PC-9 (cell line): Measurements from ENCODE around the gene SEMA6A. TPM values are rescaled to one million over a fixed set of nuclear protein-coding genes. Genes with fewer than 3 reads are reported as not detected.

Source experiments
- BruUV-seq: library from RNA; stranded (reverse); fragments of 400-500 nt; replicated peaks from 2 replicates; lab custom pipeline; 2021; lab: Mats Ljungman, UMichigan
- CTCF ChIA-PET: fragments of 300-600 bp; sonication (Branson Sonifier 250); formaldehyde crosslinking; loops from one replicate; lab custom pipeline; 2022; ENCODE audit warnings: antibody characterized with exemption; lab: Charles Lee
- POLR2A ChIA-PET: fragments of 300-600 bp; sonication (Branson Sonifier 250); formaldehyde crosslinking; loops from one replicate; lab custom pipeline; 2022; ENCODE audit warnings: antibody characterized with exemption; ENCODE audit not compliant: unreplicated experiment; lab: Charles Lee
- DNase-seq, 2 experiments: peaks; one replicate each; pipeline versions ENCODE4 v3.0.0 to v3.0.0-alpha.2; 2015 to 2022; ENCODE audit warnings: mixed read lengths in 1 of 2
- H2AFZ ChIP-seq: fragments of 200-600 bp; sonication (generic); 2 replicates; pipeline ENCODE4 v1.8.1; 2017; ENCODE audit warnings: antibody characterized with exemption
- H3F3A ChIP-seq: fragments of 200-600 bp; sonication (generic); 2 replicates; pipeline ENCODE4 v1.8.1; 2017; ENCODE audit warnings: antibody characterized with exemption, mild to moderate bottlenecking, low read depth; ENCODE audit not compliant: insufficient read depth
- H3K27ac ChIP-seq: fragments of 200-600 bp; sonication (generic); 2 replicates; pipeline ENCODE4 v1.6.1; 2016; ENCODE audit warnings: mixed run types
- H3K27me3 ChIP-seq: fragments of 200-600 bp; sonication (generic); 2 replicates; pipeline ENCODE4 v1.6.1; 2016; ENCODE audit warnings: low read depth, mixed run types; ENCODE audit not compliant: insufficient read depth
- H3K36me3 ChIP-seq: fragments of 200-600 bp; sonication (generic); 2 replicates; pipeline ENCODE4 v1.6.1; 2016; ENCODE audit warnings: low read depth, mixed run types
- H3K4me1 ChIP-seq: fragments of 200-600 bp; sonication (generic); replicated peaks from 2 replicates; pipeline ENCODE4 v1.6.1; 2016; ENCODE audit warnings: mixed run types; ENCODE audit not compliant: insufficient read depth
- H3K4me2 ChIP-seq: fragments of 200-600 bp; sonication (generic); 2 replicates; pipeline ENCODE4 v1.6.1; 2017; ENCODE audit warnings: mixed run types
- H3K4me3 ChIP-seq: fragments of 200-600 bp; sonication (generic); 2 replicates; pipeline ENCODE4 v1.6.1; 2016; ENCODE audit warnings: mixed run types
- H3K79me2 ChIP-seq: fragments of 200-600 bp; sonication (generic); 2 replicates; pipeline ENCODE4 v1.6.1; 2017; ENCODE audit warnings: low read depth, mixed run types
- H3K9me2 ChIP-seq: fragments of 200-600 bp; sonication (generic); 2 replicates; pipeline ENCODE4 v1.8.1; 2017; ENCODE audit warnings: mild to moderate bottlenecking; ENCODE audit not compliant: insufficient read depth
- H3K9me3 ChIP-seq: fragments of 200-600 bp; sonication (generic); 2 replicates; pipeline ENCODE4 v1.8.1; 2016; ENCODE audit warnings: low read depth; ENCODE audit not compliant: insufficient read depth
- H4K20me1 ChIP-seq: fragments of 200-600 bp; sonication (generic); 2 replicates; pipeline ENCODE4 v1.8.1; 2017; ENCODE audit not compliant: insufficient read depth
- EZH2 ChIP-seq: fragments of 200-600 bp; sonication (generic); IDR thresholded peaks from 2 replicates; pipeline ENCODE4 v1.8.0; 2017; ENCODE audit warnings: antibody characterized with exemption, low read depth
- intact Hi-C: fragments of 100-400 bp; cut with micrococcal nuclease; formaldehyde crosslinking; loops from one replicate; pipeline ENCODE4 v1.10.0; 2022; ENCODE audit not compliant: unreplicated experiment
- total RNA-seq: library from RNA; stranded (reverse); gene quantifications from 2 replicates; pipeline ENCODE4 v1.2.3, GENCODE V29; 2021
- TF ChIP-seq, protein P1 (sequence below): fragments of 200-600 bp; sonication (generic); conservative IDR thresholded peaks from 2 replicates; pipeline ENCODE4 v1.6.1; 2017; ENCODE audit warnings: mixed run types, antibody characterized with exemption, mild to moderate bottlenecking, moderate library complexity

SEMA6A gene
- total RNA-seq, 1 experiment from 2014 or later, result not detected

DNA sequence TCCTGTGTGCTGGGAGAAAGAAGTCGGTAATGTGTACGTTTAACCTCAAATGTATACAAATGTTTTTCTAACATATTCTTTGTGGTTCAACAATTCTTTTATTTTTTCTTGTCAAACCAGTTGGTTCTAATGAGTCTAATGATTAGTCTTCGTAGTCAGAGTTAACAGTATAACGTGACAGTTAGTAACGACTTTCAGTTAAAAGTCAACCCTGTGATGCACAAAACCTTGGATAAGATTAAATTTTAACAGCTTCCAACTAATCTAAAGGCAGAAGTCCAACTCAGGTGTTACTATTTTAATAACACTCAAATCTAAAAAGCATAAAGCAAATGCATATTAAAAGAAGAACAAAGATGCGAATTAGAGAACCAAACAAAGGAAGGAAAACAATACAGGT lies 47.0 kb downstream of the SEMA6A start:
- ChIA-PET CTCF (no interaction called here), POLR2A (no interaction called here)
- no TSS peak for BruUV-seq
- no peaks in the 10 kb centered on the region for H3K9me3 ChIP-seq
- H3K4me2 ChIP-seq, result no peak overlapping the region
- H3K4me3 ChIP-seq, result no peak overlapping the region
- no peaks in the 10 kb centered on the region for H3K4me1 ChIP-seq
- no peak overlapping the region for H2AFZ ChIP-seq
- DNase-seq, result no peak
- H4K20me1 ChIP-seq, result no peaks in the 10 kb centered on the region
- peaks cover 65% of the 10 kb centered on the region for H3K27me3 ChIP-seq
- H3F3A ChIP-seq, result no peaks in the 10 kb centered on the region
- intact Hi-C loops, result no loop called here
- H3K79me2 ChIP-seq, result no peaks in the 10 kb centered on the region
- H3K27ac ChIP-seq, result no peak overlapping the region
- no peaks in the 10 kb centered on the region for H3K36me3 ChIP-seq
- no peaks in the 10 kb centered on the region for H3K9me2 ChIP-seq
- no peak for TF ChIP-seq EZH2
- TF ChIP-seq, protein P1, sequence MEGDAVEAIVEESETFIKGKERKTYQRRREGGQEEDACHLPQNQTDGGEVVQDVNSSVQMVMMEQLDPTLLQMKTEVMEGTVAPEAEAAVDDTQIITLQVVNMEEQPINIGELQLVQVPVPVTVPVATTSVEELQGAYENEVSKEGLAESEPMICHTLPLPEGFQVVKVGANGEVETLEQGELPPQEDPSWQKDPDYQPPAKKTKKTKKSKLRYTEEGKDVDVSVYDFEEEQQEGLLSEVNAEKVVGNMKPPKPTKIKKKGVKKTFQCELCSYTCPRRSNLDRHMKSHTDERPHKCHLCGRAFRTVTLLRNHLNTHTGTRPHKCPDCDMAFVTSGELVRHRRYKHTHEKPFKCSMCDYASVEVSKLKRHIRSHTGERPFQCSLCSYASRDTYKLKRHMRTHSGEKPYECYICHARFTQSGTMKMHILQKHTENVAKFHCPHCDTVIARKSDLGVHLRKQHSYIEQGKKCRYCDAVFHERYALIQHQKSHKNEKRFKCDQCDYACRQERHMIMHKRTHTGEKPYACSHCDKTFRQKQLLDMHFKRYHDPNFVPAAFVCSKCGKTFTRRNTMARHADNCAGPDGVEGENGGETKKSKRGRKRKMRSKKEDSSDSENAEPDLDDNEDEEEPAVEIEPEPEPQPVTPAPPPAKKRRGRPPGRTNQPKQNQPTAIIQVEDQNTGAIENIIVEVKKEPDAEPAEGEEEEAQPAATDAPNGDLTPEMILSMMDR, result no peak

DNA sequence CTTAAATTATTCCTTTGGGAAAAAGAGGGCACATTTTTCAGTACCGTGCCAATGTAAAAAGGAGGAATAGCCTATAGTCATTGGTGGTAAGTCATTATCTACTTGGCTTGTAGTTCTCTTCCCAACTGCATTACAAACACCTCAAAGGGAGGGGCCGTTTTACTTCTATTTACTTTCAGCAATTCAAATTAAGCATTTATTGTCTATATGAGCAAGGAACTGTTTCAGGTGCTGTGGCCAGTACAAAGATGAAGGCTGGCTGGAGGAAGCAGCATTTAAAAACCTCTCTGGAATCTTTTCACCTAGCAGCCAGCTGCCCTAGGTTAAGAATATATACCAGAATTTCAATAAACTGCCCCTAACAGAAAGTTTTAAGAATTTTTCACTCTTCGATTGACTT lies 48.9 kb downstream of the SEMA6A start:
- Histone ChIP-seq H3F3A (no peaks in the 10 kb centered on the region), H3K9me3 (no peaks in the 10 kb centered on the region), H3K4me1 (no peaks in the 10 kb centered on the region), H2AFZ (no peak overlapping the region), H3K9me2 (no peaks in the 10 kb centered on the region), H3K4me3 (no peak overlapping the region), H4K20me1 (no peaks in the 10 kb centered on the region), H3K27me3 (peaks cover 74% of the 10 kb centered on the region), H3K36me3 (no peaks in the 10 kb centered on the region), H3K79me2 (no peaks in the 10 kb centered on the region), H3K4me2 (no peak overlapping the region), H3K27ac (no peak overlapping the region)
- intact Hi-C loops, result no loop called here
- DNase-seq, result no peak
- BruUV-seq, result no TSS peak
- CTCF ChIA-PET, result no interaction called here
- TF ChIP-seq, protein P1, result no peak
- no peak for TF ChIP-seq EZH2
- POLR2A ChIA-PET, result no interaction called here

DNA sequence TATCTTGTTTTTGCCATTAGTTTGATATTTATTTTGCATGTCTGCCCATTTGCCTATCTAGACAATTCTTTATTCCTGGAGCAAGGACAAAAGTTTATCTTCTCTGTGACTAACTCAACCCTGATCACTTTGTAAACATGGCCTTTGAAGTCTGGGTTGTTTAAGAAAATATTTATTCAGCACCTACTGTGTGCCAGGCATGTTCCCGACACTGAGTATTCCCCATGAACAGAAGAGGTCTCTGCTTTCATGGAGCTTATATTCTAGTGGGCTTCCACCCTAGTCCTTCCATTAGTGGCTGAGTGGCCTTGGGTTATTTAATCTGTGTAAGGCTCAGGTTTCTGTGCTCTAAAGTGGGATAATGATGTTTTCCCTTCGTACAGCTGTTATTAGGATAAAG lies 49.7 kb downstream of the SEMA6A start:
- CTCF ChIA-PET, result no interaction called here
- no peak overlapping the region for H3K4me3 ChIP-seq
- no peak overlapping the region for H2AFZ ChIP-seq
- no peaks in the 10 kb centered on the region for H3K79me2 ChIP-seq
- H3F3A ChIP-seq, result no peaks in the 10 kb centered on the region
- BruUV-seq, result no TSS peak
- POLR2A ChIA-PET, result no interaction called here
- H3K4me2 ChIP-seq, result no peak overlapping the region
- no peaks in the 10 kb centered on the region for H3K9me3 ChIP-seq
- H3K9me2 ChIP-seq, result no peaks in the 10 kb centered on the region
- TF ChIP-seq EZH2, result no peak
- TF ChIP-seq, protein P1, result no peak
- no peaks in the 10 kb centered on the region for H4K20me1 ChIP-seq
- intact Hi-C loops, result no loop called here
- H3K36me3 ChIP-seq, result no peaks in the 10 kb centered on the region
- DNase-seq, result no peak
- H3K27ac ChIP-seq, result no peak overlapping the region
- H3K27me3 ChIP-seq, result peaks cover 71% of the 10 kb centered on the region
- no peaks in the 10 kb centered on the region for H3K4me1 ChIP-seq
